IMR-90 (cell line): ENCODE measurements around the gene RGSL1.

Experiments
- CEBPB ChIP-seq: IDR thresholded peaks from 2 replicates; pipeline ENCODE4 v1.6.1; 2012; ENCODE audit warnings: low read depth, low read length, improper control_type of control experiment
- CTCF ChIP-seq: conservative IDR thresholded peaks from 2 replicates; pipeline ENCODE4 v1.5.1; 2012; ENCODE audit warnings: mild to moderate bottlenecking, low read depth, low read length, improper control_type of control experiment
- POLR2A ChIP-seq: IDR thresholded peaks from 2 replicates; pipeline ENCODE4 v1.6.1; 2012; ENCODE audit warnings: mild to moderate bottlenecking, low read depth, low read length
- SMC3 ChIP-seq: fragments of 150-350 bp; IDR thresholded peaks from 2 replicates; pipeline ENCODE4 v1.6.1; 2016; ENCODE audit warnings: low read depth, mild to moderate bottlenecking, antibody characterized with exemption, low read length, moderate library complexity

DNA sequence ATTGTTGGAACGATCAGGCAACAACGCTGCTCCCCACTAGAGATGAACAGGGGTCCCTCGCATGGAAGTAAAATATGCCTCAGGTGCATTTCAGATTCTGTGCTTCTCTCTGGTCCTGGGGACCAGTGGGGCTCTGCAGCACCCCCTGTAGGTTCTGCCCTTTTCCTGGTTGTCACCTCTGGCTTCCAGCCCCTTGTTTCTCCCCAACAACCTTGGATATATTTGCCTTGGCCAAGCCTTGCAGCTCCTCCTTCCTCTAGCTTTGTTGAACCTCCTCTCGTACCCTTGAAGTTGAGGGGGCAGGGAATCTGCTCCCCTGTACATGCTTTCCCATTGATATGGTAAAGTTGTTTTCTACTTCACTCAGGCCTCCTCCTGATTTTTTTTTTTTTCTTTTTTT lies 5.4 kb upstream of the RGSL1 start:
- no peak for TF ChIP-seq SMC3
- no peak for TF ChIP-seq CTCF
- TF ChIP-seq CEBPB: no peak
- no peak for TF ChIP-seq POLR2A
